ENCODE data around the gene KCNA10. TPM values are rescaled to one million over a fixed set of nuclear protein-coding genes. Genes with fewer than 3 reads are reported as not detected.

Gene KCNA10
- total RNA-seq, 1 experiment from 2014 or later = not detected

- Histone ChIP-seq H3K4me3 (replicated peaks in 1 of 2; ENCODE audit: low read depth in 1 of 2, low read length in 2 of 2) (no peak overlapping the region), H3K27ac (ENCODE audit: low read depth, low read length) (no peak overlapping the region), H3K9me3 (ENCODE audit: control insufficient read depth in 1 of 2, insufficient read depth in 1 of 2, low read depth in 1 of 2, low read length in 2 of 2) (no peaks in the 10 kb centered on the region), H4K20me1 (ENCODE audit: insufficient read depth) (no peaks in the 10 kb centered on the region), H3K9me2 (ENCODE audit: insufficient read depth) (no peaks in the 10 kb centered on the region), H3K9ac (ENCODE audit: low read length) (no peak overlapping the region), H2AFZ (ENCODE audit: low read depth, low read length, poor library complexity, severe bottlenecking) (no peak overlapping the region), H3K36me3 (ENCODE audit: control insufficient read depth in 1 of 2, insufficient read depth in 2 of 2, low read length in 2 of 2) (no peaks in the 10 kb centered on the region), H3K4me2 (ENCODE audit: low read length) (no peak overlapping the region), H3K79me2 (ENCODE audit: insufficient read depth, low read length) (no peaks in the 10 kb centered on the region), H3K27me3 (ENCODE audit: insufficient read depth, low read length) (peaks cover 48% of the 10 kb centered on the region), H3K4me1 (ENCODE audit: control insufficient read depth in 1 of 2, insufficient read depth in 2 of 2, low read length in 2 of 2) (no peaks in the 10 kb centered on the region)
- DNase-seq (ENCODE audit: low read depth, low spot score) (no peak), ATAC-seq (no peak)
- RAD21 ChIA-PET (ENCODE audit: low non-redundant PET in 1 of 2, low total read pairs in 2 of 2, uncharacterized antibody in 2 of 2, unreplicated experiment in 2 of 2) = no interaction called here
- CTCF ChIA-PET = no interaction called here
- intact Hi-C loops (cut with micrococcal nuclease) = no loop called here
- BruUV-seq (replicated peaks) = no TSS peak
- POLR2A ChIA-PET = no interaction called here
- TF ChIP-seq SRF (IDR thresholded peaks at IDR 0.05; ENCODE audit: low read depth) = no peak
- TF ChIP-seq SP1 (IDR thresholded peaks at IDR 0.05; ENCODE audit: low read depth) = no peak
- no peak for TF ChIP-seq ZFX (IDR thresholded peaks at IDR 0.05)
- TF ChIP-seq EZH2phosphoT487 (IDR thresholded peaks at IDR 0.05; ENCODE audit: borderline replicate concordance) = no peak
- TF ChIP-seq POLR2A (IDR thresholded peaks at IDR 0.05; ENCODE audit: borderline replicate concordance, extremely low read depth, insufficient read depth, insufficient read length) = no peak
- TF ChIP-seq CTCF (IDR thresholded peaks at IDR 0.05 in 2 of 3, conservative IDR thresholded peaks at IDR 0.05 in 1 of 3; ENCODE audit: borderline replicate concordance in 1 of 3, insufficient read depth in 1 of 3, low read depth in 2 of 3, low read length in 2 of 3) = no peak
- no peak for TF ChIP-seq ZNF274 (IDR thresholded peaks at IDR 0.05; ENCODE audit: low read depth, low read length)
- TF ChIP-seq EGR1 (IDR thresholded peaks at IDR 0.05; ENCODE audit: low read depth) = no peak
- no peak for TF ChIP-seq FOSL1 (IDR thresholded peaks at IDR 0.05; ENCODE audit: low read depth)
These were observed 40.2 kb upstream of the KCNA10 start for GRCh38 chr1:110559157-110559556.

- H3K4me3 ChIP-seq (replicated peaks in 1 of 2; ENCODE audit: low read depth in 1 of 2, low read length in 2 of 2) = no peak overlapping the region
- ChIA-PET RAD21 (ENCODE audit: low non-redundant PET in 1 of 2, low total read pairs in 2 of 2, uncharacterized antibody in 2 of 2, unreplicated experiment in 2 of 2) (no interaction called here), CTCF (no interaction called here), POLR2A (no interaction called here)
- no peak overlapping the region for H3K9ac ChIP-seq (ENCODE audit: low read length)
- DNase-seq (ENCODE audit: low read depth, low spot score) = no peak
- no TSS peak for BruUV-seq (replicated peaks)
- H3K9me3 ChIP-seq (ENCODE audit: control insufficient read depth in 1 of 2, insufficient read depth in 1 of 2, low read depth in 1 of 2, low read length in 2 of 2) = no peaks in the 10 kb centered on the region
- H3K27me3 ChIP-seq (ENCODE audit: insufficient read depth, low read length) = peaks cover 54% of the 10 kb centered on the region
- intact Hi-C loops (cut with micrococcal nuclease) = no loop called here
- H4K20me1 ChIP-seq (ENCODE audit: insufficient read depth) = no peaks in the 10 kb centered on the region
- no peak overlapping the region for H3K4me2 ChIP-seq (ENCODE audit: low read length)
- H3K9me2 ChIP-seq (ENCODE audit: insufficient read depth) = no peaks in the 10 kb centered on the region
- H3K79me2 ChIP-seq (ENCODE audit: insufficient read depth, low read length) = no peaks in the 10 kb centered on the region
- no peaks in the 10 kb centered on the region for H3K36me3 ChIP-seq (ENCODE audit: control insufficient read depth in 1 of 2, insufficient read depth in 2 of 2, low read length in 2 of 2)
- no peak overlapping the region for H2AFZ ChIP-seq (ENCODE audit: low read depth, low read length, poor library complexity, severe bottlenecking)
- no peaks in the 10 kb centered on the region for H3K4me1 ChIP-seq (ENCODE audit: control insufficient read depth in 1 of 2, insufficient read depth in 2 of 2, low read length in 2 of 2)
- ATAC-seq = no peak
- H3K27ac ChIP-seq (ENCODE audit: low read depth, low read length) = no peak overlapping the region
- TF ChIP-seq EZH2phosphoT487 (IDR thresholded peaks at IDR 0.05; ENCODE audit: borderline replicate concordance) (no peak), CTCF (IDR thresholded peaks at IDR 0.05 in 2 of 3, conservative IDR thresholded peaks at IDR 0.05 in 1 of 3; ENCODE audit: borderline replicate concordance in 1 of 3, insufficient read depth in 1 of 3, low read depth in 2 of 3, low read length in 2 of 3) (no peak), REST (IDR thresholded peaks at IDR 0.05; ENCODE audit: low read depth) (no peak), ELF1 (IDR thresholded peaks at IDR 0.05; ENCODE audit: borderline replicate concordance, low read depth) (no peak), TCF7L2 (IDR thresholded peaks at IDR 0.05; ENCODE audit: borderline replicate concordance, extremely low read depth, insufficient read depth, insufficient read length) (no peak), ATF3 (IDR thresholded peaks at IDR 0.05) (no peak)
These were observed 38.5 kb upstream of the KCNA10 start for GRCh38 chr1:110557481-110557880.
